ENCODE results near the gene RCSD1.
A peak's percentile ranks its signal among the peaks of the same experiment; 100 is the strongest.

Gene RCSD1

DNA sequence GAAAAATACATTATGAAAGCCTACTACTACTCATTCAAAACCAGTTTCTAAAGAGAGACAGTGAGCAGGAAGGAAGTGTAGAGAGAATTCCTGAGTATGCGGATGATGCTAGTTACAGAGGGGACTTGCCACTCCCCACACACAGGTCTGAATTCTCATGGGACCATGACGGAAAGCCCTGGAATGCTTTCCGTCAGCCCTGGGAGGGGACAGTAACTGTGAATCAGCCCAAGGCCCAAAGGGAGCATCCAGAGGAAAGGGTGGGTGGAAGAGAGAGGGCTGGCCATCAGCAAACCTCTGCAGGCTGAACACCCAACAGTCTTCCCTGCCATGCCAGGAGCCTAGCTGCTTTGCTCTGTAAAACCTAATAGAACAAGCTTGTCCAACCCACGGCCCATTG is 36.4 kb downstream of the RCSD1 start:
- peak; percentile 34 for DNase-seq (ENCODE audit: low read depth)

DNA sequence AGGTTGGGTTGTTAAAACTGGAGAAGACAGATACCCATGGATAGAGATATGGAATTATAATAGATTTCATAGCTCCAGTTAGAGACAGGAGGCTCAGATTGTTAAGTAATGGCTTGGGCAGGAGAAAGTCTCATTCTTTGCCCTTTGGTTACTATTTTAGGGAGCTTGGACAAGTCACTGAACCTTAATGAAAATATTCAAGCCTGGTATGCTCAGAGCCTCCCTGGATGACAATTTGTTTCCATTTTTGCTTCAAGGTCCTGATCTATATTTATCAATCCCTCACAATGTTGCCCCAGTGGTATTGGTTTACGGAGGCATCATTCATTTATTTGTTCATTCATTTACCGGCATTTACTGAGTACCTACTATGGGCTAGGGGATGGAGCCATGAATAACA is 37.5 kb downstream of the RCSD1 start:
- no peak for DNase-seq (ENCODE audit: low read depth)

DNA sequence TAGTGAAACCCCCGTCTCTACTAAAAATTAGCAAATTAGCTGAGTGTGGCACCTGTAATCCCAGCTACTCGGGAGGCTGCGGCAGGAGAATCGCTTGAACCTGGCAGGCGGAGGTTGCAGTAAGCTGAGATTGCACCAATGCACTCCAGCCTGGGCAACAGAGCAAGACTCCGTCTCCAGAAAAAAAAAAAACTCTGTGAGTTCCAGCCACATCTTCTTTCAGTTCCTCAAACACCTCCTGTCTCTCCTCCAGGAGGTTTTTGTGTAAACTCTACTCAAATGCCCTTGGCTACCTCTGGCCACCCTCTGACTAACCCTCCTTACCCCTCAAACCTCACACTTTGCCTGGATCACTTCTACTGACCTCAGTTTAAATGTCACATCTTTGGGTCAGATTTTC is 38.1 kb downstream of the RCSD1 start:
- DNase-seq (ENCODE audit: low read depth), result no peak

DNA sequence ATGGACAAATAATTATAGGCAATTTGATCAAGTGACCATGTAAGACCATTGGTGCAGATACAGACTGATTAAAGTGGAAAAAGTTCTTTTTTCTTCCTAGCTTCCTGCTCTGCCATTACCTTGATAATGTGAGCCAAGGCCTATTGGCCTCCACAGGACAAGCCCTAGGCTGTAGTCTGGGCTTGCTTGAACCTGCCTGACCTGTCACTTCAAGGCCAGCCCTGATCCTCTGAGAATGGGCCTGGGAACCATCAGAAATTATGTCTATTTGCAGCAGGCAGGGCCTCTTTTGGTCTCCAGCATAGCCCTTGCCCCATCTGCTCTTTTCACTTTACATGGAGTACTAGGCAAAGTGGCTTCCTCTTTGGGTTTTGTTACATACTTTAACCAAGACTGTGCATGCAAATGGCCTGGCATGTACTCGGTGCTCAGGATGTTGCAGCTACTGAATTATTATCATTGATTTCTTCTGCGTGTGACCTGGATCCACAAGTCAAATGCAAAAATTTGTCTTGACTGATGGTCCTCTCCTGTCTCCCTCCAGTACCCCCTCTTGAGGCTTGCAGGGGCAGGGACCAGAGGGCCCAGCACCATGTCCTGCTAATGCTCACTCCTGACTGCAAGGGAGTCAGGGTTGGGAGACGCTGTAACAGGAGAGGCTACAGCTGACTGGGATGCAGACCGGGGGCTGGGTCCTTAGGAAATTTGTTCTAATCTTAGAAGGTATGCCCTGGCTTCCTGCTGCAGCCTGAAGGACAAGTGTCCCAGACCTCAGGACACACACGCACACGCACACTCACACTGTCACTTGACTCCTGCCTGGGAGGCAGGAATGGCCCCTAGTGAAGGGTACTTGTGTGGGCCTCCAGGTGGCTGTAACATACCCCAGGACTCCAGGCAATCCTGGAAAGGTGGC is 39.4 kb downstream of the RCSD1 start:
- no peak for DNase-seq (ENCODE audit: low read depth)

DNA sequence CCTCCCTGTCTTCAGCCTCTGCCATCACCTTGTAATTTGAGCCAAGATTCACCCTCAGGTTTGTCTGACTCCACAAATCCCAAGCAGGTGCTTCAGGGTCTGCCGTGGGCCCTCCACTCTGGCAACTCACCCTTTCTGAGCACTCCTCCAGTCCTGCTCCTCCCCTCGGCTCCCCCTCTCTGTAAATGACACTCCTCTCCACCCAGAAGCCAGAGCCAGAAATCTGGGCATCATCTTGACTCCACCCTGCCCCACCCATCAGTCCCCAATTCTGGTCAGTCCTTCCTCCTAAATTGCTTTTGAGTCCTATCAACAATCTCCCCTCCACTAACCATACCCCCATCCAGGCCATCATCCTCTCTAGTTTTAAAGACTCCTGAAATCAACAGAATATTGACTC is 40.5 kb downstream of the RCSD1 start:
- DNase-seq (ENCODE audit: low read depth), result no peak

DNA sequence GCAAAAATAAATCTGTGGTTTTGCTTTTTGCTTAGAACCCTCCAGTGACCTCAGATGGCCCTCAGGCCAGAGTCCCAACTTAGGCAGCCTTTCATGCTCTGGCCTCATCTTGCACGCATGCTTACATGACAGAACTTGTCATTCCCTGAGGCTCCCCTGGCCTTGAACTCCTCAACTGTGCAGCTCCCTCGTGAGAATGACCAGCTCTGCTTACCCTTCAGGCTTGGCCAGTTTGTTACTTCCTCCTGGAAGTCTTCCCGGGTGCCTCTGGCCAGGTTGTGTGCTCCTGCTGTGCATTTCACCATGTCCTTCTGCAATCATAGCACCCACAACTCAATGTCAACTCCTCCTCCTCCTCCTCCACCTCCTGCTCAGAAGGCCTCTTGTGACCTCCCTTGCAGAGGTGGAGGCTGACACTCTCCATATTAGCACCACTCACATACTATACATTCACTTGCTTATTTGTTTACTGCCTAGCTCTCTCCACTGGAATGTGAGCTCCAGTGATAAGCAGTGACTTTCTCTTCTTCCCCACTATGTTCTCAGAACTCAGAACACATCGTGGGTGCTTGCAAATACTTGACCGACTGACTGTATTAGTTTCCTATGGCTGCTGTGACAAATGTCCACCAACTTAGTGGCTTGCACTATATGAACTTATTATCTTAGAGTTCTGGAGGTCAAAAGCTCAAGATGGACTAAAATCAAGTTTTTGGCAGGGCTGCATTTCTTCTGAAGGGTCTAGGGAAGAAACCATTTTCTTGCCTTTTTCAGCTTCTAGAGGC is 41.9 kb downstream of the RCSD1 start:
- DNase-seq (ENCODE audit: low read depth), result no peak

DNA sequence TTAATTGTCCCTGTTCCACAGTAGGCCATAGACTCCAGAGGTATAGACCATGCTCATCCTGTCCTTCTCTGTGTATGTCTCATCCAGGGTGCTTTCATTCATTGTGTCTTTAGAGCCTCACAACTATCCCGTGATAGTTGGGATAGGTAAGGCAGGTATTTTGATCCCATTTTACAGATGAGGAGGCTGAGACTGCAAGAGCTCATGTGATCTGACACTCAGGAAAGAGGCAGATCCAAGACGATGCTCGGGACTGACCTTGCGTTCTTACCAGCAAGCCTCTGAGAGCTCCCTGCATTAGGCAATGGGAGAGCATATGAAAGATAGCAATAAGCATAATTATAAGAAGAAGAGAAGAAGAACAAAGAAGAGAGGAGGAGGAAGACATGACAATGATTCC is 42.8 kb downstream of the RCSD1 start:
- DNase-seq (ENCODE audit: low read depth), result no peak

DNA sequence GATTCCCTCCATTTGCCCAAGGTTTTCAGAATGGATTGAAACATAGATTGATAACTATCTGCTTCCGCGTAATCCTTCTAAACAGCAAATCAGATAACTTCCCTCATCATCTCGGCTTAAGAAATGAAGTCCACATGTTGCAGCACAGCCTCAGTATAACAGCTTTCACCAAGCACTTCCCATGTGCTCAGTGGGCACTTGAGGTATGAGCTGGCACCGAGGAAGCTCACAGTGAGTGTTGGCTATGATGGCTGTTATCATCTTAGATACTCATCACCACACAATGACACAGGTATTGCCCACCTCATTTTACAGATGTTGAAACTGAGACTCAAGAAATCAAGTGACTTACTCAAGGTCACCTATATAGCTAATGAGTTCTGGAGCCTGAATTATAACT is 43.2 kb downstream of the RCSD1 start:
- DNase-seq (ENCODE audit: low read depth), result no peak

DNA sequence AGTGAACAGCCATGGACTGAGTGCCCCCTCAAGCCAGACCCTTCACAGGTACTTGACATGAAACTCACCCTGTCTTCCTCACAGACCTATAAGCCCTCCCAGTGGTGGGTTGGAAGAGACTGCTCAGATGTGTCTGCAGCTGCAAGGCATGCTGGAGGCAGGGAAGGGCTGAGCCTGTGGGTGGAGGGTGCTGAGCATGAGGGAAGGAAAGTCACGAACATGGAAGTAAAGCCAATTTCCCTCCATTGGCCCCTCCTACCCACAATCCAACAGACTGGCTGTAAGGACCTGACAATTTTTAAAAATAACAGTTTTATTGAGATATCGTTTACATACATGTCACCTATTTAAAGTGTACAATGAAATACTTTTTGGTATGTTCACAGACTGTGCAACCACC is 44.1 kb downstream of the RCSD1 start:
- DNase-seq (ENCODE audit: low read depth), result no peak

DNA sequence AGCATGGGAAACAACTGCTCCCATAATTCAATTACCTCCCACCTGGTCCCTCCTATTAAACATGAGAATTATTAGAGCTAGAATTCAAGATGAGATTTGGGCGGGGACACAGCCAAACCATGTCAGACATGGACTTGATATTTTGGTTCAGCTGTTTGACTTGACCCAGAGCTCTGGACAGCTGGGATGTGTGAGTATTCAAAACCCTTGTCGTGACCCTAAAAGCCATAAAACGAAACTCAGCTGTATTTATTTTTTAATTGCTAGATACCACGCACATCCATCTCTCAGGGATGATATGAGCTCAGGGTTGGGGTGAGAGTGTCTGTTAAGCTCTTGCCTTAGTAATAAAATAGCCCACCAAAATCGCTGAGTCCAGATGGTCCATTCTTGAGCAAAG is 45.4 kb downstream of the RCSD1 start:
- no peak for DNase-seq (ENCODE audit: low read depth)

DNA sequence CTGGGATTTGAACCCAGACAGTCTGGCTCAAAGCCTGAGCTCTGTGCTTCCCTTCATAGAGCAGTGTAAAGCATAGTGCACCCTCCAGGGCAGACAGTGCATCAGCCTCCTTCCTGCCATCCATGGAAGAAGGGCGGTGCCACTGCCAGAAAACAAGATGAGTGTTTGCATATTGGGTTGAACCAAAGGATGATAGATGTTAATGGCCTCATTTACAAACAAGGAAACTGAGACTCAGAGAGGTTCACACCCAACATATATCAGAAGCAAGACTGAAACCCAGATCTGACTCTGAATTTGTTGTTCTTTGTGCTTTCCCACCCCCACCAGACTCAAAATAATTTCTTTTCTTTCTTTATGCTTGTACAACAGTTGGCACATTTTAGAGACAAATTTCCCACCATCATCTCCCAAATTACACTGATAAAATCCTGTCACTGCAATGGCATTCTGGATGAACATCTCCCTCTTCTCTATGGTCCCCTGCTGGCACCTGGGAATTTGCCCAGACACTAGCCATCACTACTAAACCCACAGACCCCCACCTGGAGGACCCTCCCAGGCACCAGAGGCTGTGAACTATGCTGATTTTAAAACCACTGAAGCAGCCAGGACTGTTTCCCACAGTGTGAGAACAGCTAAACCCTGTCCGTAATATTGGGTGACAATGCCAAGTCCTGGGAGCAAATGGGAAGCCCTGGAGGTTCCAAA is 46.3 kb downstream of the RCSD1 start:
- DNase-seq (ENCODE audit: low read depth), result no peak

DNA sequence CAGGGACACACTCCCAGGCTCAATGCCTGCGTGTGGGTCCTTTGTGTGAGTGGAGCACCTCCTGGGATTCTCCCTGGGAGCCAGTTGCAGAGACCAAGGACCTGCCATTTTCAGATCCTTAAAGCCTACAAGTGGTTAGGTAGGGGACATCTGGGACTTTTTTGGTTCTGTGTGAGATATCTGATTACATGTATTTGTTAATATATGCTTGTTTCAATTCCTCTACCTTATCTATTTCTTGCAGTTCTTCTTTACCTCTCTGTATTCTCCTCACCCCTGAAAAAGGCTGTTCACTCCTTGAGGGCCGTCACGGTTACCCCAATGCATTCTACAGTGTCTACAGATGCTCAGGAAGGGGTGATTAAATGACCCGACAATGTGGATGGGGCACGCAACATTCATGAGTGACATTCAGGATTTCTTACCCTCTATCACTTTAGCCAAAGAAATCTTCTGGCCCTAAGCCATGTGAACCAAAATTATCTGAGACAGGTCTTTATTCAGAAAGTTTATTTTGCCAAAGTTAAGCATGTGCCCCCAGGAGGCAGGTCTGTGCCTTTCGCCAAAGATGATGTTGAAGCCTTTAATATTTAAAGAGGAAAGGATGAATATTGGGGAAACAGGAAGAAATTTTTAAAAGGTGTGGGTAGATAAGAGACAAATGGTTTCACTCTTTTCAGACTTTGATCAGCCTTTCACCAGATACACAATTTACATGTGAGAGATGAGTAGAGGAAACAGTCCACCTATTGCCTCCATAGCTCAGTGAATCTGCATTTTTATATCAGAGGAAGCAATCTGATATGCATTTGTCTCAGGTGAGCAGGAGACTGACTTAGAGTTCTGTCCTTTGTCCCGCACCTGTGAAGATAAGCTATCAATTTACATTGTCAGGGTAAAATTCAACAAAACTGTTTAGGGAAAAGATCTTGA is 47.1 kb downstream of the RCSD1 start:
- no peak for DNase-seq (ENCODE audit: low read depth)

DNA sequence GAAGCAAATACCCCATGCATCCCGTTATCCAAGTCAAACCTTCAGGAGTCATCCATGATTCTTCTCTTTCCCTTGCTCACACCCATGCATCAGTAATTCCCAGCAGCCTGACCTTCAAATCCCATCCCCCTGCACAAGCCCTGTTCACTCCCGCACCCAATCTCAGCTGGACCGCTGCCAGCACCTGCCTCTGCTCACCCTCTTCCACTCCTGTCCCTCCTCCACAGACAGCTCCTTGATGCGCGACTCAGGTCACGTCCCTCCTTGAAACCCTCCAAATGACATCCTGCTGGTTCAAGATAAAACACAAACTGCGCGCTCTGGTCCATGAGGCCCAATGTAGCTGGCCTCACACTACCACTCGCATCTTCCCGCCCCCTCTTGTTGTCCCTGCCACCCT is 48.4 kb downstream of the RCSD1 start:
- no peak for DNase-seq (ENCODE audit: low read depth)

DNA sequence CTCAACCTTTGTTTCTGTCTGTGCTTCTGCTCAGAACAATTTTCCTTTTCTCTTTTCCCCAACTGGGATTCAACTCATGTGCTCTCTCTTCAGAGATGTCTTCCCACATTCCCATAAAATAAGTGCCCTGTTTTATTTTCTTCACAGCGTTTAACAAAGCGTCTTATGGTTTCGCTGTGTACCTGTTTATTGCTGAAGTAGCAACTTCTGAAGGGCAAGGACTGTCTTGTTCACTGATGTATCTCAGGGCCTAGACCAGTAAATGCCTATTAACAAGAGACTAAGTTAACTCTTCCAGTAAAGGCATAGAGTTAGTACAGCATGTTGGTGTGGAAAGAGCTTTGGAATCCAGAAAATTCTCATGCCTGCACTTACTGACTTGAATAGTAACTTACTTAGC is 48.8 kb downstream of the RCSD1 start:
- no peak for DNase-seq (ENCODE audit: low read depth)

DNA sequence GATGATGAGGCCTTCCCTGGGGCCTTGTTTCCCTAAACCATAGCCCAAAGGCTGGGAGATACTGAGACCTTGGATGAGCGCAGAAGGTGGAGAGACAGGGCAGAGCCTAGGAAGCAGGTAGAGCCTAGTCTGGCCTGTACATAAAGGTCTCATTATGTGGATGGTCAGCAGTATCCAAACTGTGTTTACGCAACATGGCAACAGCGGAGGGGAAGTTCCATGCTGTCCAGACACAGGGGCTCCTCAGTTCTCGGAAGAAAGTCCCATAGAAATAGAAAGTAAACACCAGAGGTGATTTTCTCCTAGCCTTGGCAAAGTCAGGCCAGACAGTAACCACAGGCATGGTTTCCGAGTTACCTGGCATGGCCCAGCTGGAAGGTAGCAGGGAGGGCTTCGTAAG is 49.7 kb downstream of the RCSD1 start:
- DNase-seq (ENCODE audit: low read depth), result no peak

DNA sequence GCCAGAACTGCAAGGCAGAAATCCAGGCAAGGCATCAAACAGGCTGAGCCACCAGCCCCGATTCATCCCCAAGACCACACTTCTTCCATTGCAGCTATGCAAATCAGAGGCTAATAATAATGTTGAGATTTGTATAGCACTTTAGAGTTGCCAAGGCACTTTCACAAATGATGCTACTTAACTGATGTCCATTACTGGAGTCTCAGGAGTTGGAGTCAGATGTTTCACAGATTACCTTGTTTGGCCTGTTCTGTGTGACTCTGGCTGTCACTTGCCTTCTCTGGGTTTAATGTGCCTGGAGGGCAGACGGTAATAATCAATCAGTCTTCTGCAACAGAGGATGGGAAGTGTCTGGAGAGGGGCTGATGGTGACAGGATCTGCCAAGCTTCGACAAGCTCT is 51.0 kb downstream of the RCSD1 start:
- no peak for DNase-seq (ENCODE audit: low read depth)

DNA sequence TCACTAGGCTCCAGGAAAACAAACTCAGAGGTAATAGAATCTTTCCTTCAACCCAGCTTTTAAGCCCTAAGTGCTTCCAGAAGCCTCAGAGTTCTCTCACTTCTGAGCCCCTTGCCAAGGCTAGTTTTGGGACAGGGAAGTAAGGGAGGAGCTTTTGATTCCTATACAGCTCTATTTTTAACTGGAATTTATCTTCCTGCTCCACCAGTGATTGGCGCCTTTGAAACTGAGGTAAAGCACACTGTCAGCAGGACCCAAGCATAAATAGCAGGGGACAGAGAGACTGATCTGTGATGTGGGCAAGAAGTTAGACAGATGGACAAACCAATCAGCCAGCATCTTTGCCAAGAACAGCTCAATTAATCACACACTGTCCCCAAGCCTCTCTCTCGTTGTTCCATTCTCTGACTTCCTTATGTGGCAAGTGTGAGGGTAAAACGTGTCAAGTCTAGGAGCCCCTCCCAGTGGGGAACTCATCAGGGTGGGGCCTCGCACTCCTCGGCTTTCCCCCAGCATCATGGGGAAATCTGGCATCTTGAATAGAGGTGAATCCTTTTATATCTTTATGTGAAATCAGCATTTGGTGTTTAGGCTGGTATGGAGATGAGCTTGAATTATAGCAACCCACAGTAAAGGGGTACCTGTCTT is 51.5 kb downstream of the RCSD1 start:
- no peak for DNase-seq (ENCODE audit: low read depth)

DNA sequence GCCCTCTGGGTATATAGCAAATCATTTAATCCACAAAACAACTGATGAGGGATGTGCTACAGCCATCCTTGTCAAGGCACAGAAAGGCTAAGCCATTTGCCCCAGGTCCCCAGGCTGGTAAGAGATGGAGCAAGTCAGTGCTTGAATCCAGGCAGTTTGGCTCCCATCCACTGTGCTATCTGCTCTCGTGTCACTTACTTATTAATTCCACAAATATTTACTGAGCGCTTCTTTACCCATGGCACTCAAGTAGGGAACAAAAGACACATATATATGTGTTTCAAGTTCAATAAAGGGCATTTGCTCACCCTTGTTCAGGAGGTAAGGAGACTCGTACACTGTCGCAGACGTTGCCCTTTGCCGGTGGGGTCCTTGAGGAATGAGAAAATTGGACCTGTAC is 53.2 kb downstream of the RCSD1 start:
- no peak for DNase-seq (ENCODE audit: low read depth)

DNA sequence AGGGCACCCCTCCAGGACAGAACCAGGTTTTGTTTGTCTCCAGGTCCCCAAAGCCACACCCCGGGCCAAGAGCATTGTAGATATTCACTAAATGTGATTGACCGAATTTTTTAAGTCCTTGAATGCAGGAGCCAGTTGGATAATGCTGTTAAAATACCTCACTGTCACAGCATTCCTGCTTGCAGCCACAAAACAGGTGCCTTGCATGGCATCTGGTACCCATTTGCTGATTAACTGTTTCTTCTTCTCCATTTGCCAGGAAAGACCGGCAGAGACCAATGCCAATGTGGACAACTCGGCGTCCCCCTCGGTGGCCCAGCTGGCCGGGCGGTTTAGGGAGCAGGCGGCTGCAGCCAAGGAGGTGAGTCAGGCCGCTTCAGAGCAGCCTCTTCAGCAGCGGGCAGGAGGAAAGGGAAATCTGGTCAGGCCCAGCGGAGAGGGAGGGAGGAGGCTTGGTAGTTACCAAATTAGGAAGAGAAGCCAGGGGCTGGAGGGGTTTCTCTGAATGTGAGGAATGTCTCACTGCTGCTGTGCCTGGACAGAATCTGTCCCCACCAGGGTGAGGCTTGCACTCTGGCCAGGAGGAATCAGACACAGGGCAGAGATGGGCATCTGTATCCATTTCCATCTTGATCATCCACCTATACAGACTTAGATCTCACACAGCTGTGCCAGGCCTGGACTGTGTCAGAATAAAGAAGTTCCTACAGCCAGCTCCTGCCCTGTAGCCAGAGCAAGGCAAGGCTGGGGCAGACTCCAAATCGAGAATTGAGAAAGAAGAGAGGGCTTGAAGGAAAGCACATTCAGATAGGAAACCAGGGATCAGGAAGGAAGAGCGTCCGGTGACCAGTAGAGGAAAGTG is 53.8 kb downstream of the RCSD1 start:
- DNase-seq (ENCODE audit: low read depth), result no peak

DNA sequence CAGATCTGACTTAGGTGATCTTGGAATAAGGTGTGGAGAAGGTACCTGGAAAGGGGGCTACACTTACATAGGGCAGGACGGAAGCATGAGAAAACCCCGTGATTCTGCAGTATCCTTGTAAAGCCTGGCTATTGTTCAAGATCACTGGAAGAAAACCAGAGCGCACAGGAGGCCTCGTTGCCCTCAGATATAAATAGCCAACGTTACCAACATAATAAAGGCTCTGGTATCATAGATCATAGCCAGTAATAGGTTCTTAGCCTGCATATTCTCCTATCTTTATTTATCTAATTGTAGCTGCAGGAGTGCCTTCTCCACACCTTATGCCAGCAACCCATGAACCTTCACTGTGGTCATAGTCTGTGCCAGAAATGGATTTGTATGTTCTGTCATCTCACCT is 55.8 kb downstream of the RCSD1 start:
- no peak for DNase-seq (ENCODE audit: low read depth)
